ENCODE measurements around the gene ZNF441. TPM values are rescaled to one million over a fixed set of nuclear protein-coding genes. Genes with fewer than 3 reads are reported as not detected.

ZNF441 gene
- total RNA-seq, 2 experiments from 2014 or later: 2.6 to 4.1 TPM

- H3K36me3 Mint-ChIP-seq (ENCODE audit: low read depth): peaks cover 22% of the 10 kb centered on the region
- DNase-seq: peak in 13 of 14 experiments; percentile 2 to 53 (median 22)
- TF ChIP-seq CTCF (IDR thresholded peaks at IDR 0.05): no peak
Observed at GRCh38 chr19:11737964-11738745, 28.6 kb upstream of the ZNF441 start.

DNA sequence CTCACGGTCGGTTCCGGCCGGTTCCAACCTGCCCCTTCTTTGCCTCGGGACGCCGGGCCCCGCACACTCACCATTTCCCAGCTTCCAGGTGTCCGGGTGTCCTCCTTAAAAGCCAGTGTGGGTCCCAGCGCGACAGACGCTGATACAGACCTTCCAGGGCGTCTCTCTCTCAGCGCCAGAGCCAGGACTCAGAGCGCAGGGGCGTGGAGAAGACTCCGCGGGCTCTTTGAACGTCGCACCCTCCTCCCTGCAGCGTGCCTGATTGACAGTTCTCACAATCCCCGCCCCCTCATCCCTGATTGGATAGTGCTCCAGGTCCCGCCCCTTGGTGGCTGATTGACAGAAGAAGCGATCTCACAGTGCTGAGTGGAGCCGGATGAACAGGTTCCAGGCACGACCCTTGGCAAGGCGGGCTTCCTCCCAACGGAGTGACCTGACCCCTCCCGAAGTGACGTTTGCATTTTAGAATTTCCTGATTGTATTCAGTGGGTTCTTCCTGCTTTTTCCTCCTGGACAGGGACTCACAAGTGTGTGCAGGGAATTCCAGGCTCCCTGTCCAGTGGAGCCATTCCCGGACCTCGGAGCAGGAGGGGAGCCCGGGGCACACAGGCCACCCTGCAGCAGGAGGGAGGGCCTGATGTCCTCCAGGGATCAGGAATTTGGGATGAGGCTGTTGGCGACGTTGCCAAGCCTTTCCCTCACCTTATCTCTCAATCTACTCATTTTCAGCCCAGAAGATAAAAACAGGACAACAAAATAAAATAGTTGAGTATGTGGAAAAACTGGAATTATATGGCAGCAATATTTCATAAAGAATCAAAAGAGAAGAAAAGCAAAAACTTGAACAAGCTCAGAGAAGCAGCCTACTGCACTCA is 27.8 kb upstream of the ZNF441 start, which contains the start of gene ZNF823:
TSS of gene ZNF823 (minus strand) at position 201 of the 875 bp plus-strand sequence. CDS start at position 74, 127 bp downstream.
- CTCF ChIA-PET: no interaction called here
- Histone ChIP-seq H3K4me1 (ENCODE audit: insufficient read depth, low read length) (peaks cover 21% of the 10 kb centered on the region), H3K4me3 (ENCODE audit: low read length) (peak within 1 kb of the TSS; percentile 87), H3K9me3 (ENCODE audit: control insufficient read depth in 1 of 2, insufficient read depth in 1 of 2, low read length in 2 of 2) (no peaks in the 10 kb centered on the region), H3K27ac (ENCODE audit: low read depth in 1 of 2, low read length in 2 of 2) (no peak within 1 kb of the TSS), H3K36me3 (ENCODE audit: insufficient read depth, low read length) (no peaks in the 10 kb centered on the region), H3K27me3 (ENCODE audit: control insufficient read depth in 1 of 2, insufficient read depth in 2 of 2, low read length in 2 of 2) (no peaks in the 10 kb centered on the region)
- Mint-ChIP-seq H3K36me3 (ENCODE audit: low read depth) (peaks cover 22% of the 10 kb centered on the region), H3K27ac (peak within 1 kb of the TSS; percentile 73), H3K4me1 (ENCODE audit: low read depth) (peaks cover 22% of the 10 kb centered on the region), H3K9me3 (no peaks in the 10 kb centered on the region), H3K4me3 (peak within 1 kb of the TSS; percentile 96), H3K27me3 (no peaks in the 10 kb centered on the region)
- intact Hi-C loops (cut with DNase I, micrococcal nuclease): loop anchor here (1.0 to 5.0 kb wide), 3 partner anchors 29 to 307 kb away; no protein-coding TSS in a partner anchor
- TF ChIP-seq CTCF (IDR thresholded peaks at IDR 0.05): no peak
- POLR2A ChIA-PET: interaction anchor here (0.6 to 2.1 kb wide), 4 partner anchors 28 to 1418 kb away, joined by 3 to 6 read pairs (median 3); partner anchors contain the start of gene ZNF441
- peak; percentile 99 for ATAC-seq (ENCODE audit: poor library complexity)
- peak; percentile 92 to 99 (median 96) for DNase-seq

More at GRCh38 chr19:11737964-11738745, 28.6 kb upstream of the ZNF441 start:
- intact Hi-C loops (cut with DNase I, micrococcal nuclease): loop anchor here (5.0 kb wide), 2 partner anchors 36 to 306 kb away; no protein-coding TSS in a partner anchor
- no peaks in the 10 kb centered on the region for H3K9me3 Mint-ChIP-seq
- Histone ChIP-seq H3K4me1 (ENCODE audit: insufficient read depth, low read length) (peaks cover 21% of the 10 kb centered on the region), H3K4me3 (ENCODE audit: low read length) (peak overlapping the region; percentile 87), H3K36me3 (ENCODE audit: insufficient read depth, low read length) (no peaks in the 10 kb centered on the region), H3K27ac (ENCODE audit: low read depth in 1 of 2, low read length in 2 of 2) (no peak overlapping the region), H3K9me3 (ENCODE audit: control insufficient read depth in 1 of 2, insufficient read depth in 1 of 2, low read length in 2 of 2) (no peaks in the 10 kb centered on the region), H3K27me3 (ENCODE audit: control insufficient read depth in 1 of 2, insufficient read depth in 2 of 2, low read length in 2 of 2) (no peaks in the 10 kb centered on the region)
- H3K4me3 Mint-ChIP-seq: peak overlapping the region; percentile 96
- ATAC-seq (ENCODE audit: poor library complexity): peak; percentile 29
- ChIA-PET POLR2A (interaction anchor here (0.6 to 2.1 kb wide), 4 partner anchors 29 to 1417 kb away, joined by 3 to 6 read pairs (median 3); partner anchors contain the start of gene ZNF441), CTCF (no interaction called here)
- peak overlapping the region; percentile 73 for H3K27ac Mint-ChIP-seq
- H3K4me1 Mint-ChIP-seq (ENCODE audit: low read depth): peaks cover 22% of the 10 kb centered on the region
- no peaks in the 10 kb centered on the region for H3K27me3 Mint-ChIP-seq

DNA sequence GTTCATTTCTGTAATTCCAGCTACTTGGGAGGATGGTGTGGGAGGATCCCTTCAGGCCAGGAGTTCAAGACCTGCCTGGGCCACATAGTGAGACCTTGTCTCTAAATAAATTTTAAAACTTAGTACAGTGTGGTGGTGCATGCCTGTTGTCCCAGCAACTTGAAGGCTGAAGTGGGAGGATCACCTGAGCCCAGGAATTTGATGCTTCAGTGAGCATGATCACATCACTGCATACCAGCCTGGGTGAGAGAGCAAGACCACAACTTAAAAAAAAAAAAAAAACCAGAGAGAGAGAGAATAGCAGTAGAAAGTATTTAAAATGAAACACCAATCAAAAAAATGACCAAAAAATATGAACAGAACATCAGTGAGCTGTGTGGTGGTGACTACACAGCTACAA is 20.9 kb upstream of the ZNF441 start:
- DNase-seq: no peak
- no peaks in the 10 kb centered on the region for H3K4me1 Mint-ChIP-seq (ENCODE audit: low read depth)
- H3K4me3 Mint-ChIP-seq: no peak overlapping the region
- peaks cover 7% of the 10 kb centered on the region for H3K27me3 Mint-ChIP-seq
- Histone ChIP-seq H3K4me3 (ENCODE audit: low read length) (no peak overlapping the region), H3K9me3 (ENCODE audit: control insufficient read depth in 1 of 2, insufficient read depth in 1 of 2, low read length in 2 of 2) (peaks cover 15 to 17% of the 10 kb centered on the region in 2 experiments), H3K27me3 (ENCODE audit: control insufficient read depth in 1 of 2, insufficient read depth in 2 of 2, low read length in 2 of 2) (no peaks in the 10 kb centered on the region), H3K27ac (ENCODE audit: low read depth in 1 of 2, low read length in 2 of 2) (no peak overlapping the region), H3K4me1 (ENCODE audit: insufficient read depth, low read length) (no peaks in the 10 kb centered on the region), H3K36me3 (ENCODE audit: insufficient read depth, low read length) (no peaks in the 10 kb centered on the region)
- CTCF ChIA-PET: no interaction called here
- no peak for ATAC-seq (ENCODE audit: poor library complexity)
- intact Hi-C loops (cut with DNase I, micrococcal nuclease): no loop called here
- TF ChIP-seq CTCF (IDR thresholded peaks at IDR 0.05): no peak
- no peak overlapping the region for H3K27ac Mint-ChIP-seq
- peaks cover 18% of the 10 kb centered on the region for H3K9me3 Mint-ChIP-seq
- POLR2A ChIA-PET: interaction anchor here (0.8 kb wide), 1 partner anchor 20 kb away, joined by 3 read pairs; no protein-coding TSS in a partner anchor
- peaks cover 4% of the 10 kb centered on the region for H3K36me3 Mint-ChIP-seq (ENCODE audit: low read depth)

Data from CD4-positive, alpha-beta T cell (primary cell).